NCI-H1105 treated with DMSO at 0.1 percent for 48 hours (cell line): Measurements from ENCODE around the gene TMEM81.

Experiments
- DNase-seq: peaks from one replicate; lab custom pipeline; 2025; lab: John Stamatoyannopoulos, UW

TMEM81 gene, protein sequence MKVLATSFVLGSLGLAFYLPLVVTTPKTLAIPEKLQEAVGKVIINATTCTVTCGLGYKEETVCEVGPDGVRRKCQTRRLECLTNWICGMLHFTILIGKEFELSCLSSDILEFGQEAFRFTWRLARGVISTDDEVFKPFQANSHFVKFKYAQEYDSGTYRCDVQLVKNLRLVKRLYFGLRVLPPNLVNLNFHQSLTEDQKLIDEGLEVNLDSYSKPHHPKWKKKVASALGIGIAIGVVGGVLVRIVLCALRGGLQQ

DNA sequence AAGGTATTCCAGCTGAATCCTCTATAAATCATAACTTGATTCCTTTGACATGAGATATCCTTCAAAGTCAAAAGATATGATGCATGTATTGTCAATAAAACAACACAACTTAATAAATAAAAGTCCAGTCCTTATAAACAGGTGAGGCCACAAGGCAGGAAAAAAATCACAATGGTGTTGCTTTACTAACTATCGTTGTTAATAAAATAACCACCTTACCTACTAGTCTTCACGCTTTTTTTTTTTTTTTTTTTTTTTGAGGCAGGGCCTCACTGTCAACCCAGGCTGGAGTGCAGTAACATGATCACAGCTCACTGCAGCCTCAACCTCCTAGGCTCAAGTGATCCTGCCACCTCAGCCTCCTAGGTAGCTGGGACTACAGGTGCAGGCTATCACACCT lies at the start of gene TMEM81:
Gene TMEM81, minus strand, starts transcription at position 101 of the 400 bp plus-strand sequence. CDS start 140 bp downstream, outside the sequence.
- no peak for DNase-seq

DNA sequence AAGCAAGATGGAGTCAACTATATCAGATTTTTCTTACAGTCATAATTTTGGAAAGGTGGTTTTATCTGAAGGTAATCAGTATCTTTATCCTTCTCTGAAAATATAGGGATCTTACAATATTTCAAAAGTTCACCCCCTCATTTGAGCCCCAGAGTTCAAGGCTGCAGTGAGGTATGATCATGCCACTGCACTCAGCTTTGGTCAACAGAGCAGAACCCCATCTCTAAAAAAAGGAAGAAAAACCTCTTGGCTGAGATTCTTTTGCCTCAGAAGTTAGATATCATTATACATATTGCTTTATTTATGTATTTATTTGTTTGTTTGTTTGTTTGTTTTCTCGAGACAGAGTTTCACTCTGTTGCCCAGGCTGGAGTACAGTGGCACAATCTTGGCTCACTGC lies 49.0 kb upstream of the TMEM81 start:
- no peak for DNase-seq

DNA sequence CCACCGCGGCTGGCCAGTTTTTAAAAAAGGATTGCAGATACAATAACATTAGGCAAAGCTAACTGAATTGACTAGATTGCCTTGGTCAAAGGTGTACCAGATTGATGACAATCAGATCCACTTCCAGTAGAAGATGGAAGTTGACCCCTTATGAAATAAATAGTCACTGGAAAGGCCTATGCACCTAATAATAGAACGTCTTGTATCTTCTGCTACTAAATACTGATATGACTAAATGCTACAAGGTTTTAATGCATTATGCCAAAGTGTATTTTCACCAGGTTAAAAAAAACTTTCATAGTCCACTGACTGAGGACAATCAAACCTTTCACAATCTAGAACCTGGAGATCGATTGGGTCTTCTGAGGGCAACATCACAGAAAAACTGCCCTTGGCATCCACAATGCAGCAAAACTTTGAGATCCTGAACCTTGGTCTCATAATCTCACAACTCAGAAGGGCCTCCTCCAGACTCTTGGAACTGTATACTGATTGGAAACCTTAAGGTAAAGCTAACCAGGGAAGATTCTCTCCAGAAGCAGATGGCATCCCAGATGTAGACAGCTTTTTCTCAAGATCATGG lies 45.3 kb upstream of the TMEM81 start:
- no peak for DNase-seq

DNA sequence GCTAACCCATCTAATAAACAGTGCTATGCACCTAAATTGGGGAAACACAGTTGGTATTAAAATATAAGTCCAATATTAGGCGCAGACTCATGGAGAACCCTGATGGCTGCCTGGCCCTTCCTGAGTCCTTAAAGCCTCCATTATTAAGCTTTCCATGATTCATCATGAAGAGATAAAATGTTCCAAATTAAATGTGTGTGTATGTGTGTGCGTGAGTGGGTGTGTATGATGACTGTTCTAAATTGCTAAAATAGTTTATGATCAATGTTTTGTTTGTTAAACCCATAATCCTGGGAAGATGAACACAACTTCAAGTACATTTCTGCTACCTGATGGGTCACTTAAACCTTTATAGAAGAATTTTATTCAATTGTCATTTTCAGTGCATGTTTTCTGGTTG lies 43.8 kb upstream of the TMEM81 start:
- DNase-seq, result no peak

DNA sequence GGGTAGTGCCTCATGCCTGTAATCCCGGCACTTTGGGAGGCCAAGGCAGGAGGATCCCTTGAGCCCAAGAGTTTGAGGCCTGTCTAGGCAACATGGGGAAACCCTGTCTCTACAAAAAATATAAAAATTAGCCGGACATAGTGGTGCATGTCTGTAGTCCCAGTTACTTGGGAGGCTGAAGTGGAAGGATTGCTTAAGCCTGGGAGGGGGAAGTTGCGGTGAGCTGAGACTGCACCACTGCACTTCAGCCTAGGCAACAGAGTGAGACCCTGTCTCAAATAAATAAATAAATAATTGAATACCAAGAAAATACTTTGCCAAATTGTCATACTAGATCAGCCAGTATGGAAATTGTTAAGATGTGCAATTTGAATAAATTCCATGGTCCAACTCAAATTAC lies 43.4 kb upstream of the TMEM81 start:
- no peak for DNase-seq

DNA sequence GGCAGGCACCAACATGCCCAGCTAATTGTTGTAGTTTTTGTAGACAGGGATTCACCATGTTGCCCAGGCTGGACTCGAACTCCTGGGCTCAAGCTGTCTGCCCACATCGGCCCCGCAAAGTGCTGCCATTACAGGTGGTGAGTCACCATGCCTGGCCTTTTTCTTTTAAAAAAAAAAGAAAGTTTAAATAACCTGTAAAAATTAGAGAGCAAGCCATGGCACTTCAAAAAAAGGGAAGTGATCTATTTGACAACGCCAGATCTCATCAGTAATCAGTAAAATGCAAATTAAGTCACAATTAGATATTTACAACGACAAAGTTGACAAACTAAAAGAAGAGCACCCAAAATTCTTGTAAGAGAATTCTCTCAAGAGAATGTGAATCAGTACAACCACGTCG lies 40.5 kb upstream of the TMEM81 start:
- no peak for DNase-seq

DNA sequence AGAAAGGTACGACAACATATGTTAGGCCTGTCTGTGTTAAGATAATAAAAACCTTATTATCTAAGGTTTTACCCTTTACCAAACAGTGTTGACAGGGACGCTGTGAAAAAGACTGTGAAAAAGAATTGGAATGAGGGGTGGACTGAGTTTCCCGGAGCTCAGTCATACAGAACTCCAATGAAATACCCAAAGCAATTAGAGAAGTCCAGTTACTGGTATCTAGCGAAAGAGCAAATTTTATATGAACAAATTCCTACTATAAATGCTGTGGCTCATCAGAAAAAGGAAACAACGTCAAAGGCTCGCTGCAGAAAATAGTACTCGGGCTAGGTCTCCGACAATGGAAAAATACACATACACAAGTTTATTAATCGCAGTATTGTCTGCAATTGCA lies 38.2 kb upstream of the TMEM81 start:
- DNase-seq, result no peak

DNA sequence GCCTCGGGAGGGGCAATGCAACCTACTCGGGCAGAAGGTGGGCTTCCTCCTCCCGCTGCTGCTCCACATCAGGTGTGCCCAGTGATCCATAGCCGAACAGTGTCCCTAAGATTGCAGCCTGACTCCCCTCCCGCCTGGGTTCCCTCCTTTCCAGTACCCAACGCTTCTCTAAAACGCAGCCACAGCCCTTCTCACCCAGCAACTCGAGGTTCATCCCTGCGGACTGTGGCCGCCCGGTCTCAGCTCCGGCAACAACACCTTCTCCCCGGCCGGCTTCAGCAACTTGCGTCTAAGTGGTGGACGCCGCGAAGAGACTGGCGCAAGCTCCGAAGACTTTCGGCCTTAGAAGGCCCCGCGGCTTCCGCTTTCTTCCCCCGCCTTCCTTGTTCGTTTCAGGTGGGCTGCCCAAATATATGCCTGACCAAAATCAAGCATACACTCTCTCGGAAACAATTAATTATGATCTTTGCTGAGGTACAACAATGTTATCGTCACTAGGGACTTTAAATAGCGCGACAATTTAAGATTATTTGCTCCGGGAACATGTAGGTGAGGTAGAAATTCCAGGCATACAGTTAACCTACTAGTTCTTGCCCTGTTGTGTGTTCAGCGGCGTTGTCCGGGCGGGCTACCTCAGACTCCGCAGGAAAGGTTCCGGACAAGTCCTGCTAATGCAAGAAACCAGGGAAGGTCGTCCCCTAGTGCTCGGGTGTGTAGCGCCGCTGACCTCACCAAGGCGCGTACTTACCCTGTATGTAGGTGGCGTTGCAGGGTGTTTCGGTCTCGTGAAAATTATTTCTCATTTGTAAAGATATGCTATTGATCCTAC lies 37.6 kb upstream of the TMEM81 start, which contains the start of gene RBBP5:
Gene RBBP5, minus strand, starts transcription at position 319 of the 829 bp plus-strand sequence. Its CDS starts 105 bp downstream, at position 214.
- DNase-seq, result peak; percentile 98

DNA sequence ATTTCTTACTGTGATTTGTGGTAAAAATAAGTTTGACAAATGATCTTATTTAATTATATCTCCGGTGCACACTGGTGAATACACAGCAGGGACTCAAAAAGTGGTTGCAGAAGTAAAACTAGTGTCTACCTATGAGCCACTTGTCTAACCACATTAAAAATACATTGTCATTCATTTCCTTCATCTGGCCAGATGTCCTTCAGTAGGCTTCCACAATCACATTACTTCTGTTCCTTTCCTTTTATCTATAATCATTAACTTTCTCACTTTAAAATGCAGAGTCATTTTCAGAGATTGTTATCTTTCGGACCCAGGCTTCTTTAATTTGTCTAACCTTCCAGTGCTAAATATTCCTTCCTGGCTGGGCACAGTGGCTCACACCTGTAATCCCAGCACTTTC lies 34.5 kb upstream of the TMEM81 start:
- DNase-seq, result no peak

DNA sequence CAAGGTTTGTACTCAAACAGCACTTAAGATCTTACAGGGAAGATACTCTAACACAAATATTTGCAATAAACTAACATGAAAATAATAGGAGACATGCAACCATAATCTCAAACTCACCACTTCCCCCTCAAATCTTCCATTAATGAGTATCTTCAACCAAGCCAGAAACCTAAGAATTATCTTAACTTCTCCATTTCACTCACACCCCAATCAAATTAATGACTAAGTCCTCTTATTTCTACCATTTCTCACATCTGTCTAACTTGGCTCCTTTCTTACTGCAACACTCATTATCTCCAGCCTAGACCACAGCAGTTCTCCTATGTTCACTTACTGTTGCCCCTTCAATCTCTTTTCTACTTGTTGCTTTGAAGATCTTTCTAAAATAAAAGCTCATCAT lies 27.1 kb upstream of the TMEM81 start:
- DNase-seq, result no peak

DNA sequence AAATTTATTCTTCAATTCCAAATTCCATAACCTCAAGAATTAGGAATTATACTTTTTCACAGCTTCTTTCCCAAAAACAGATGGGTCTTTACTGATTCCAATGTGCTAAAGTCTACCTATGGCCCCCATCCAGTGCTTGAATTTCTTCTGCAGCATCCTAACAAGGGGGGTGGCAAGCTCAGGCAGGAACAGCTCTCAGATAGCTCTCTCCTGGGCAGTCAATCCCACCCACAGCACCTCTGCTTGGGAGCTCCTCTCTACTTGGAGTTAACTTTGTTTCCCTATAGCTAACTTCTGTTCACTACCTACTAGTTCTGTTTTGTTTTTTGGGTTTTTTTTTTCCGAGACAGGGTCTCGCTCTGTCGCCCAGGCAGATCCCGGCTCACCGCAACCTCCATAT lies 25.5 kb upstream of the TMEM81 start:
- no peak for DNase-seq

DNA sequence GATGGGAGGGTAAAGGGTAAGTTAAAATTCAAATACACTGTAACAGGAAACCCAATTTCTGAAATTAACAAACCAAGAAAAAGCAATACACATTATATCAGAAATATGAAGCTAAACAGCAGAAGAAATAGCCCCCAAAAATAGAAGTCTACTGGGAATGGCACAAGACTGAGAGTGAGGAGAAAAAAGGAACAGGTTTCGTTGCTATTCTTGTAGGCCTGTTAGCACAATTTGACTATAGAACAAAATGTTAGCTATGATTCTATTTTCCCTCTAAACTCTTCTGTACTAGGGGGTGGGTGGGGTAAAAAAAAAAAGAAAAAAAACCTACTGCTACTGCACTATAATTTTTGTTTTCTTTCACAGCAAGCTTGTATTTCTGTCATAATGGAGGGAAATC lies 25.0 kb upstream of the TMEM81 start:
- DNase-seq, result no peak

DNA sequence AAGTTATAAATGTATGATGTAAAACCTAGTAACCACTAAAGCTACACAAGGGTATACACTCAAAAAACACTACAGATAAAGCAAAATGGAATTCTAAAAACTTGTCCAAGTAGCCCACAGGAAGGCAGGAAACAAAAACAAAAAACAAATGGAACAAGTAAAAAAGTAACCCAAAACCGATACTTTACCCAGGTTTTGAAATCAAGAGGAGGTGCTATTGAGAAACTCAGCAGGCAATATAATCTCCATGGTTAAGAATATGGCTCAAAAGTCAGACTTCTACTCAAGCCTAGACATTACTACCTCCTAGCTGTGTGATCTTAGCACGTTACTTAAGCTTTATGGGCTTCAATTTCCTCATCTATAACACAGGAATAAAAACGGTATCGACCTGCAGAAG lies 24.2 kb upstream of the TMEM81 start:
- no peak for DNase-seq

DNA sequence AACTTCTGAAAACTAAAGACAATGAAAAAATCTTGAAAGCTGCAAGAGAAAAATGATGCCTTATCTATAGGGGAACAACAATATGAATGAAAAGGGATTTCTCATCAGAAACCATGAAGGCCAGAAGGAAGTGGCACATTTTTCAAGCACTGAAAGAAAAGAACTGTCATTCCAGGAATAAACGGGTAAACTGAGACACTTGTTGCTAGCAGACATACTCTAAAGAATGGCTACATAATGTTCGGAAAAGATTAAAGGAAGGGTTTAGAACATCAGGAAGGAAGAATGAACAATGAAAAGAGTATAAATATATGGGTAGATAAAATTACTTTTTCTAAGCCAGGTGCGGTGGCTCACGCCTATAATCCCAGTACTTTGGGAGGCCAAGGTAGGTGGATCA lies 23.1 kb upstream of the TMEM81 start:
- DNase-seq, result no peak

DNA sequence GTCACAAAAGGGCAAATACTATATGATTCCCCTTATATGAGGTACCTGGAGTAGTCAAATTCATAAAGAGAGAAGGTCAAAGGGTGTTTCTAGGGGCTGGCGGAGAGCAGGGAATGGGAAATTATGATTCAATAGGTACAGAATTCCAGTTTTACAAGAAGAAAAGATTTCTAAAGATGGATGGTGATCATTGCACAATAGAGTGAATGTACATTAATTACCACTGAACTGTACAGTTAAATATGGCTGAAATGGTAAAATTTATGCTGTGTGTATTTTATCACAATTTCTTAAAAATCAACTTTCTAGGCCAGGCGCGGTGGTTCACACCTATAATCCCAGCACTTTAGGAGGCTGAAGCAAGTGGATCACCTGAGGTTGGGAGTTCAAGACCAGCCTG lies 18.1 kb upstream of the TMEM81 start:
- DNase-seq, result no peak

DNA sequence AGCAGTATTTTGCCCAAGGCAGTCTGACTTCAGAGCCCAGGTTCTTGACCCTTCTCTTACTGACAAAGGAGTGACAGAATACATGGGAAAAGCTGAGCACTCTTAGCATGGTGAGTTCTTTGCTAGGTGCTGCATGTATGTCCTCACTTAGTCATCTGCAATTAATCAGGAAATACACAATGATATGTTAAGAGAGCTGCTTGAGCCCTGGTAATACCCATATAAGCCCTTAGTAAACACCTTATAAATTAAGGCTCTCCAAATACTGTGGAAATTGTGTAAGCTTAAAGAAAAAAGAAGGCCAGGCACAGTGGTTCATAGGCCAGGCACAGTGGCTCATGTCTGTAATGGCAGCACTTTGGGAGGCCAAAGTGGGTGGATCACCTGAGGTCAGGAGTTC lies 14.0 kb upstream of the TMEM81 start:
- no peak for DNase-seq

DNA sequence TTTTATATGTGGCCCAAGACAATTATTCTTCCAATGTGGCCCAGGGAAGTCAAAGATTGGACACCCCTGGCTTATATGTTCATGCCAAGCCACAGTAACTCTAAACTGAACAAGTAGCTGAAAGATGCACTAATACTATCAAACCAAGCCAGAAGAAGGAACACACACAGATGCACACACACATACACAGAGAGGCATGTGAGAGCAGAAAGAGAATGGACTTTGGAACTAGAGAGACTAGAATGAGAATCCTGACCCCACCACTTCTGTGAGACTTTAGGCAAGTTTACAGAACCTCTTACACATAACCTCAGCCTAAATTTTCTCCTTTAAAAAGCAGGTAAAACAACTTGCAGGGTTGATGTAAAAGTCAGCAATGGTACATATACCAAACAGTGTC lies 11.2 kb upstream of the TMEM81 start:
- no peak for DNase-seq

DNA sequence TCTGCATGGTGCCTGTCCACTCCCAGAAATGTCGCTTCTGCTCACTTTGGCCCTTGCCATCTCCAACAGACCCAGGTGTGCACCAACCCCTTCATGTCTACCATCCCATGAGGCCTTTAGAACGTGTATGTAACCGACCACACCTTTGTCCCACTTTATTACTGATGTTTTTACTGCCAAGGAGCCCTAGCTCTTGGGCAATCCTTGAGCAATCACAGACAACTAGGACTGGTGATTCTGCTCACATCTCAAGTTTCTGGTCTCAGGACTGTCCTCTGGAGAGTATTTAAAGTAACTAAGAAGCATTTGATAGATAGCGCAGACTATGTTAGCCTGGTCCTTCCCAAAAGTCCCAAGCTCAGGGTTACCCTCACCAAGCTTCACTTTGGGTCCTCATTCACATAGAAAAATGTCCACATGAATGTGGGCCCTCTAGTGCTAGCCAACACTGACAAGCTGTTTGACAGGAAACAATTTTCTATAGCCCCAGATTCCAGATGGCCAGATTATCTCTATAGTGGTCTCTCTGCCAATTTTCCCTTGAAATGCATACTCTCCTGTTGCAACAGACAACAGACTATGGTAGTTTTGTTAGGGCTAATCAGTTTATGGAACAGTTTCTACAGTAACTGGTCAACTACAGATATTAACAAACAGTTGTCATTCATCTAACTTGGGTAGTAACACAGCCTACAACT lies 6.9 kb upstream of the TMEM81 start:
- no peak for DNase-seq

DNA sequence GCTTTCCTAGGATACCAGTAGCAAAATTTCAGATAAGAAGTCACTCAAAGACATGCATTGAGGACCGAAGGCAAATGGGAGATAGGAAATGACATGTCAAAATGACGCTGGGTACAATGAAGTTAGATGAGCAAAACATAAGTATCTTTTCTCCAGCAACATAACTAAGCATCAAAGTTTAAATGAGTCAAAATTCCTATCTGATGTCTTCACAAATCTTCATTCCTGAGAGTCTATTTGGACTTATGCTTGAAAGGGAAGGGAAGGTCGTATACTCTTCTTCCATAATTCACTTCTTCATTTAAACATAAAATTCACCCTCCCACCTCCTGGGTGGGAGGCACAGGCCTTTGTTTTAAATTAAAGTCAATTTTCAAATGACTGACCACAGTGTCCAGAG lies 4.1 kb upstream of the TMEM81 start:
- no peak for DNase-seq

DNA sequence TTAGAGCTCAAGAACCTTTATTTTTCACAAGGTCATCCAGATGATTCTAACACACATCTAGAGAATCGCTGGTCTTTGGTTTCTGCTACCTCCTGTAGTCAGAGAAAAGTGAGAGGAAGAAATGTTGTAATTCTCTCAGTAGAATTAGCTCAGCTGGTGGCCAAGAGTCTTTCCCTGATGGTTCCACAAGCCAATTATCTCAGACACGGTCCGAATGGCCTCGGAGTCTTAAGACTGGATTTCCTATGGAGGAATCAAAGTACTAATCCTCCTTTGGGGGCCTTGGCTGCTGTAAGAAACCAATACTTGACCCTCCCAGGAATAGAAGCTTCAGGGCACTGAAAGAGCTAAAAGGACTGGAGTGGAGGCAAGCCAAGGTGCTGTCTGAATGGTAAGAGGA lies 1.8 kb downstream of the TMEM81 start:
- no peak for DNase-seq

DNA sequence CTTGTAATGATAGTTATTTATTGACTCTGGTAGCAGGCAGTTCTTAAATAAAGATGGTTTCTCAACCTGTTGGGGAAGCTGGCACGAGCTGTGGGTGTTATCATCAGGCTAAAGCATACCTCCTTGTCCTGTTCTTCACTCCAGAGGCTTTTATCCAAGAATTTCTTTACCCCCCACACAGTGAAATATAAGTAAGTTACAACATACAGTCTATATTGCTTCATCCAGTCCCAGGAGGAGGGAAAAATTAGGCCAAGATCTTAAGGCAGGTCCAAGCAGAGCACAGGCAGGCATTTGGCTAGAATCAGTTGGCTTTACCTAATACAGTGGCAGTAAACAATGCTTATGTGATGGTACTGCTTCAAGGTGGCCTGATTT lies 6.3 kb downstream of the TMEM81 start:
- DNase-seq, result no peak

DNA sequence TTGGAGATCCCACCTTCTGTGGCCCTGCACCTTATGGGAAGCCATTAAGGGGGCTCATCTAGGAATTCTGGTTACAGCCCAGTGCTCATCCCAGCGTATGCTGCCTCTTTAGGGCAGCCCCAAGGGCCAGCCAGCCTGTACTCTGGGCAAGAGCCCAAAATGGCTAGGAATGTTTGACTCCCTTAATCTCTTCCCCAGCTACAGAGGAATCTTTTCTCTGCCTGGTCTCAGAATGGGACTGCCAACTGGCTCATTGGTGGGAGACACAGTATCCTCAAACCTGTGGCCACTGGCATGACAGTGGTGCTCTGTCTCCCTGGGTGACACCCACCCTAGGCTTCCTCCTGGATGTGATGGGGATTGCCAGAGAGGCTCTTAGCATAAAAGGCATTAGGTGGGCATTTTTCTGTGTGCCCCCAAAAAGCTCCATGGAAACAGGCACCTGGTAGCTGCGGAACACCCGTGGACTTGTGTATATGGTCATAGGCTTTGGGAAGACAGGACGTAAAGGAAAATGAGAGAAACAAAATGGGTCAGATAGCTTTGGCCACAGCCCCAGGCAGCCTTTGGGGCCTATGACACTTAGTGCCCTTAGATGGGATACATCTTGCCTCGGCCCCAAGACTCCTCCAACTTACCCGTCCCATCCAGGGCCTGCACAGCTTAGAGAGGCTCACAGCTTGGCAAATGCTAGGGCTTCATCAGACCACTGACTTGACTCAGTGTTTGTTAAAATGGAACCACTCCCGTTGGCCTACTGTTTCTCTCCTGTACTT lies 6.9 kb downstream of the TMEM81 start:
- DNase-seq, result no peak
